ENCODE measurements around the gene SIK3.

The SIK3 gene

GRCh38 chr11:116955949-116956348 is 142.3 kb downstream of the SIK3 start:
- no peak for DNase-seq

- DNase-seq: no peak
Measured at GRCh38 chr11:116955548-116955947, 142.7 kb downstream of the SIK3 start.

GRCh38 chr11:116953530-116954285 is 144.5 kb downstream of the SIK3 start:
- DNase-seq: no peak

- no peak for DNase-seq
Measured at GRCh38 chr11:116951762-116952161, 146.5 kb downstream of the SIK3 start.

GRCh38 chr11:116950210-116950609 is 148.0 kb downstream of the SIK3 start:
- no peak for DNase-seq

GRCh38 chr11:116948391-116948790 is 149.8 kb downstream of the SIK3 start:
- peak; percentile 47 for DNase-seq

GRCh38 chr11:116946414-116946813 is 151.8 kb downstream of the SIK3 start:
- DNase-seq: peak; percentile 27

GRCh38 chr11:116939499-116939898 is 158.7 kb downstream of the SIK3 start:
- no peak for DNase-seq

- no peak for DNase-seq
Measured at GRCh38 chr11:116938471-116939070, 159.7 kb downstream of the SIK3 start.

GRCh38 chr11:116936754-116937446 is 161.3 kb downstream of the SIK3 start:
- no peak for DNase-seq

- DNase-seq: no peak
Measured at GRCh38 chr11:116935514-116935913, 162.7 kb downstream of the SIK3 start.

GRCh38 chr11:116935089-116935488 is 163.1 kb downstream of the SIK3 start:
- DNase-seq: no peak

- DNase-seq: no peak
Measured at GRCh38 chr11:116933961-116934360, 164.3 kb downstream of the SIK3 start.

- no peak for DNase-seq
Measured at GRCh38 chr11:116932181-116932580, 166.0 kb downstream of the SIK3 start.

- peak; percentile 15 for DNase-seq
Measured at GRCh38 chr11:116931206-116931953, 166.8 kb downstream of the SIK3 start.

- DNase-seq: no peak
Measured at GRCh38 chr11:116930586-116930985, 167.6 kb downstream of the SIK3 start.

- peak; percentile 22 for DNase-seq
Measured at GRCh38 chr11:116930177-116930576, 168.1 kb downstream of the SIK3 start.

GRCh38 chr11:116929414-116930090 is 168.7 kb downstream of the SIK3 start:
- DNase-seq: peak; percentile 18

GRCh38 chr11:116928845-116929244 is 169.4 kb downstream of the SIK3 start:
- no peak for DNase-seq

GRCh38 chr11:116928102-116928777 is 170.0 kb downstream of the SIK3 start:
- peak; percentile 4 for DNase-seq

GRCh38 chr11:116927163-116927974 is 170.9 kb downstream of the SIK3 start:
- no peak for DNase-seq

Measured in fibroblast of skin of right biceps (primary cell).